ENCODE data around the gene RBM12.

DNA sequence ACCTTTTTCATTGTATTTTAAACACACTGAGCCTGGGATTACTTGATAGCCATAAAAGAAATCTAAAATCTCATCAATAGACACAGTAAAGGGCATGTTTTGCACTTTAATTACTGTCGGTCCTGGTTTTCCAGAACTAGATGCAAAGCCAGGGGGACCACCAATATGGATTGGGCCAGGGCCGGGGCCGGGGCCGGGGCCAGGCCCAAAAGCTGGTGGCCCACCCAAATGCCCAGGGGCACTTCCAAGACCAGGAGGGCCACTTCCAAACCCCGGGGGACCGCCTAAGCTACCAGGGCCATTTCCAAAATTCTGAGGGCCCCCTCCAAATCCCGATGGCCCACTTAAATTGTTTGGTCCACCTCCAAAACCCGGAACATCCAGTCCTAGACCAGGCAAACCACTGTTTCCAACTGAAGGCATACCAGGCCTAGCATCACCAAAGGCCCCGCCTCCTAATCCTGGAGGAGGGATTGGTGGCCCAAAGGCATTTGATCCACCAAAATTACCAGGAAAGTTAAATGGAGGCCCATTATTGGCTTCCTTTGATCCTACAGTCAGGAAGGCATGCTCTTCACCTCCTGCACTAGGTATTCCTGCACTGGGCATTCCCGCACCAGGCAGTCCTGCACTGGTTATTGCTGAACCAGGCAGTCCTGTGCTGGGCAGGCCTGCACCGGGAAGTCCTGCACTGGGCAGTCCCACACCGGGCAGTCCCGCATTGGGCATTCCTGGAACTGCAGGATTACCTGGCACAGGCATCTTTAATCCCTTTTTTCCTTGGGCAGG is 11.9 kb downstream of the RBM12 start:
- TF ChIP-seq CTCF (conservative IDR thresholded peaks at IDR 0.05; ENCODE audit: low read length) (no peak), EZH2phosphoT487 (IDR thresholded peaks at IDR 0.05; ENCODE audit: borderline replicate concordance) (no peak)
